NCI-H2171 treated with DMSO at 0.1 percent for 48 hours (cell line): ENCODE results near the gene E2F3.

Experiments used
- DNase-seq: peaks from one replicate; lab custom pipeline; 2025; lab: John Stamatoyannopoulos, UW

The E2F3 gene

GRCh38 chr6:20402342-20403069 is 827 bp downstream of the E2F3 start:
- peak; percentile 68 for DNase-seq

DNA sequence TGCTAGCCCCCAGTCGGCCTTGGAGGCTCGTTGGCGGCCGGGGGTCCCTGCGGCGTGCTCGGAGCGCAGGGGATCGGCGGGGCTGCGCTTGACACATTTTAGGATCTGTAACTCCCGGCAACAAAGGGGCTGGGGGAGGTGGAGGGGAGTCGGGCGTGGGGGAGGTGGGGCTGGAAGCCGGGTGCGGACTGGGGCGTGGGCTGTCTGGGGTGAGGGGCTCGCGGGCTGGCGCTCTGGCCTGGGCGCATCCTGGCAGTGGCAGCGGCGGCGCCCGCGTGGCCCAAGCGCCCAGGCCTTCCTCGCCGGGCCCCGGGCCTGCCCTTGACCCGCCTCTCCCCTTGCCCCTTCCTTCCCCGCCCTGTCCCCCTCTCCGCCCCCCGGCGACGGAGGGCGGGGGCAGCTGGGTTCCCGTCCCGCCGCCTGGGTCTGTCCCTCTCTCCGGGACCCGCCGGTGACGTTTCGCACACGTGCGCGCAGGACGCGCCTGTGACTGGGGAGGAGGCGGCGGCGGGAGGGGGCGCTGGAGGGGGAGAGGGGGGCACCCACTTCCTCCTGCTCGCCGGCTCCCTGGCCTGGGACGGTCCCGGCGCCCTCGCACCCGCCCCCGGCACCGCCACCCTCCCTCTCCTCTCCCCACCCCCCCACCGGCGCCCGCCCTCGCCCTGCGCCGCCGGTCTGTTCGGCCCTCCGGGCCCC is 1.5 kb downstream of the E2F3 start:
- DNase-seq, result peak; percentile 78

DNA sequence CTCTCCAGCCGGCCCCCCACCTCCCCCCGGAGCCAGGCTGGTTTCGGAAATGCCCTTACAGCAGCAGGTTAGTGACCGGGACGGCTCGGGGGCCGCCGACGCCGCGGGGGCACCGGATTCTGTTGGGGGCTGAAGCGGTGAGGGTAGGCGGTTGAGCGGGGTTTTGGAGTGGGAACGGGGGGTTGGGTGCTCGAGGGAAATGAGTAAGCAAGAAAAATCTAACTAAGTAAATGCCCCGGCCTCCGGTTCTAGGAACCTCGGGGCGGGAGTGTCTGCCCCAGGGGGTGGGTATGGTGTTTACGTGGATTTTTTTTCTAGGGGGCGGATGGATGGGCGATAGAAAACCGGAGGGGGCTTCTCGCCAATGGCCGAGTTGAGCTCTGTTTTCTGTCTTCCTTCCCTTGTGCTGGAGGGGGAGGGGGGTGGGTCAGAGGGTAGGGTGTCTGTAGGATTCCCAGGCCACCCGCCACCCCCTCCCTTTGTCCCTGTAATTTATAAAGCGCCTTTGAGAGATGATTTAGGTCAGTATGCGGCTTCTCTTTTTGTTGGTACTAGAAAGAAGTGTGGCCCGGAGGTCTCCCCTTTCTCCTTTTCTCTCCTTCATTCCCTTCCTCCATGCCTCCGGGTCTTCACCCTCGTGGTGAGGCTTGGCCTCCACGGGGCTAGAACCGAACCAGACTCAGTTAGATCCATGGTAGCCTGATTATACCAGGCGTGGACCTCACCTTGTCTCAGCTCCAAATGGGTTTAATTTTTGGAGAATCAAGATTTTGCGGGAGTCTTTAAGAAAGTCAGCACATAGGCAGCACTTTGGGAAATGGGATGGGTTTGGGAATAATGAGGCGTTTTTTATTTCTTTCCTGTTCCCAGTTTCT is 2.3 kb downstream of the E2F3 start:
- DNase-seq, result peak; percentile 52

DNA sequence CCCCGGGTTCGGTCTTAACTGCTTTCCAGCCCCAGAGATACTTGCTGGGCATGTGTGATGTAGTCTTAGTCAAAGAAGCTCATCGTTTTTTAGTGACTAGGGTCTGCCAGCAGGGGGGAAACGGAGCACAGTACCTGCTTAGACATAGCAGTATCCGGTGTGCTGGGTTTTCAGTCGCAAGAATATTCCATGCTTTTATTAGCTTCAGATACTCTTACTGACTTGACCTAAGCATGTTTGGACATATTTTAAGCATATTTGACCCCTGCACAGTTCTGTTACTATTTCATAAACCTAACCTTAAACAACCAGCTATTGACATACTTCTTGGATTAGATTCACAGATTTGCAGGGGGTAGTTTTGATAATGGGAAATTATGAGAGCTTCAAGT is 3.0 kb downstream of the E2F3 start:
- DNase-seq, result peak; percentile 93

DNA sequence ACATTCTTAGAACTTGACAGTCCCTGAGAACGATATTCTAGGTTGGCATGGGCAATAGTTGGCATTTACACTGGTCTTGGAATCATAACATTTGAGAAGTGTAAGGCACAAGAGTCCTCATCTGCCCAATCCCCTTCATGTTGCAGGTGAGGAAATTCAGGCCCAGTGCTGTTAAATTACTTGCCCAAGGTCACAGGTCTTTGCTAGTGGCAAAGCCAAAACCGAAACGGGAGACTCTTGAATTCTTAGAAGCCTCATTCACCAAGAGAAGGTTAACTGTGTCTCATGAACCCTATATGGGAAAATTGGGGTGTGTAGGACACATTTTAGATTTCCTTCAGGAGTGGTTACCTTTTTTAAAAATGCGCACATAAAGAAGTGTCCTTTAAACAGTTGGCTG is 7.2 kb downstream of the E2F3 start:
- no peak for DNase-seq

GRCh38 chr6:20409427-20409971 is 7.8 kb downstream of the E2F3 start:
- DNase-seq, result no peak

GRCh38 chr6:20411544-20411943 is 9.9 kb downstream of the E2F3 start:
- DNase-seq, result no peak

DNA sequence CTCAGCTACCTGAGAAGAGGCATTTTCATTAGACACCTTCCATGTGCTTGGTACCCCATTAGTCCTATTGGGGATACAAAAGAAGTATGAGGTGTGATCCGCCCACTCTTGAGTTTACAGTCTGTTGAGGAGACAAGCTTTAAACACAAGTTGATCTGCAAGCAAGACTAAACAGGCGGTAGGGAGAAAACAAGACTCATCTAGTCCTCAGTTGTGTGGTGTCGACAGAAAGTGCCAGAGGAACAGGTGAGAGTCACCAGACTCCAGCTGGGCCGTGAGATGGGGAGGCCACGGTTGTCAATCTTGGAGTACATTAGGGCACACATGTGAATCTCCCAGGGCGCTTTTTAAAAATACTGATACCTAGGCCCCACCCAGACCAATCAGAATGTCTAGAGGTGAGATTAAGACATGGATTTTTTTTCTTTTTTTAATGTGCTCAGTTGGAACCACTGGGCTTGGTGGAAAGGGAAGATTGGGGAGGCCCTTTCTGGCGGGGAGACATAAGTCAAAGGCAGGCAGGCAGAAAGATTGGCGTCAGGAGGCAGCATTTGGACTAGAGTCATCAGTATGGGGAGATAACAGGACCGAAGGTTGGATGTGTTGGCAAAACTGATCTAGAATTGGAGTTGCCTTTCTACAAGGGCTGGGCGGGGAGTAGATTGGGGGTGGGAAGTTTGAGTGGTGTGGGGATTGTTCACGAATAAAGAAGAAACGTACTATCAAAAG is 10.4 kb downstream of the E2F3 start:
- DNase-seq, result no peak

GRCh38 chr6:20412682-20413073 is 11.0 kb downstream of the E2F3 start:
- DNase-seq, result no peak

DNA sequence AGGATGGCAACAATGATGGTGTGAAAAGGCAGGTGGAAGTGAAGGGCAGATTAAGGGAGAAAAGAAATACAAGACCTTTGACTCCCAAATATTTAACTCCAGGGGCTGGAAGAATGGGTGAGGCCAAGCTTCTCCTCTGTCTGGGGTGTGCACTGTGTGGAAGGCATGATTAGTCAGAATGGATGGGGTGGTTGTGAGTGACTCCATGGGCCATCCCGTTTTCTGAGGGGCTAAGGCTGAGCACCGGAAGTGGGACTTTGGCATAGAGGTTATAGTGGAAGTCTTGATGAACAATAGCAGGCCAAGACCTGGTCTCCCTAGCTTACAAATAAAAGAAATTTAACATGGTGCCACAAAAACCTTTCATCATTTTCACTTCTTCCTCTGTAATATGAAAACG is 12.1 kb downstream of the E2F3 start:
- no peak for DNase-seq

- DNase-seq, result no peak
Observed at GRCh38 chr6:20414711-20415110, 13.0 kb downstream of the E2F3 start.

- no peak for DNase-seq
Observed at GRCh38 chr6:20415304-20415703, 13.6 kb downstream of the E2F3 start.

GRCh38 chr6:20415712-20416454 is 14.2 kb downstream of the E2F3 start:
- DNase-seq, result no peak

DNA sequence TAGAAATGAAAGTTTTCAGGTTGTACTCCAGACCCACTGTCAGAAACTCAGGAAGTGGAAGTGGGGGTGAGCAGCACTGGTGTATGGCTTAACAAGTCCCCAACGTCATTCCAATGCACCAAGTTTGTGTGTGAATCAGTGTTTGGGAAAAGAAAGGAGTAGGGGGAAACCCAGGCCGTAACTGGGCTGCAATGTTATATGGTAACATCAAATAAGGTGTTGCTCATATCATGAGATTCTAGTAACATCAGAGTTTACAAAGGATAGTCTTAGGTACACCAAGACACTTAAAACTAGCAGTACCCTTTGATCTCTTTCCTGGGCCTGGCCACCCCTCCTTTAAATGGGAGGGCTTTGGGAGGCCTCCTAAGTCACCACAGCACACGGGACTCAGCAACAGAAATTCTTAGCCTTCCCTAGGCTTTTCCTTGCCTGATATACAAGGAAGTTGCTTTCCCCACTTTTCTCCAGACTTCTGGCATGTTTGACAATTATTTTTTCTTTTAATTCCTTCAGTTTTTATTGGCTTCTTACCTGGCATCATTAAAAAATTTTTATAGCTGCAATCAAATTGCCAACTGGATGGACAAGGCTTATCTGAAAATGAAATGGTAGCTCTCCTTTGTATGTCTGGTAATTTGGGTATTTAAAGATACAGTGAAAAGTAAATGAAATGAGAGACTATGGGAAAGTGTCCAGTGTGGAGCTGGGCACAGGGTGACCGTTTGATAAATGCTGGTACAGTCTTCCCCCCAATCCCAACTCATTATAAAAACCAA is 15.1 kb downstream of the E2F3 start:
- no peak for DNase-seq

- DNase-seq, result no peak
Observed at GRCh38 chr6:20417819-20418218, 16.1 kb downstream of the E2F3 start.

DNA sequence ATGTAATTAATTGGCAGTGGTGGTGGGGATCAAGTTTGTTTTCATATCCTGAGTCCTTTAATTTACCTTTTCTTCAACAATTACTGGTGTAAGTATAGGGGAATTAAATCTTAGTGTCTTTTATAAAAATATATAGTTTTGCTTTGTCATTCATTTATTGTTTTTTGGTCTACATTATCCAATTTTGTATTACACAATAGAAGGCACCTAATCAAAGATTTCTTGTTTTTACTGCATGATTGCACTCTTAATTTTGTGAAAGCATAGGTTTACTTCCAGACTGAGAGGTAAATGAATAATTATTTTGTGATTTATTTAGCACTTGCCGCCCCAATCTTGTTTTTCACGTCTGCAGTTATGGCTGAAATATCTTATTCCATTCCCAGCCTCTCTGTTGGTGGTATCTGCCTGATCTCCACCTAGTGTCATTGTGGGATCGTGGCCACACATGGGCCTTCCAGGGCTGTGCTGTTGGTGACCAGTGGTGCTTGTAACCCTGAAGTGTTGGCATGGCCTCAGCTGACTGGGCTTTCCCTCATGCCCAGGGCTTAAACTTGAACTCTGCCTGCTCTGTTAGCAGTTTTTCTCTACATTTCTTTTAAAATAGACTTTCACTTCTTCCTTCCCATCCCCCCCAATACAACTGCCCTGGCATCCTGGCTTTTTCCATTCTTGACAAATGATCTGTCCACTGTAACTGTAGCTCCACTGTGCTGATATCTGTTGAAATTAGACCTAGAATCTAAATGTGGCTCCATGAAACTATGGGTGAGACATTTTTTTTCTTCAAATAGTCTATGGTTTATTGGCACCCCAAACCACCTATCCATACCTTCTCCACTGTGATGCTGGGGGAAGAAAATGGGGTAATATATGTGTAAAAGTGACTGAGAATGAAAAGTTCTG is 24.8 kb downstream of the E2F3 start:
- no peak for DNase-seq

DNA sequence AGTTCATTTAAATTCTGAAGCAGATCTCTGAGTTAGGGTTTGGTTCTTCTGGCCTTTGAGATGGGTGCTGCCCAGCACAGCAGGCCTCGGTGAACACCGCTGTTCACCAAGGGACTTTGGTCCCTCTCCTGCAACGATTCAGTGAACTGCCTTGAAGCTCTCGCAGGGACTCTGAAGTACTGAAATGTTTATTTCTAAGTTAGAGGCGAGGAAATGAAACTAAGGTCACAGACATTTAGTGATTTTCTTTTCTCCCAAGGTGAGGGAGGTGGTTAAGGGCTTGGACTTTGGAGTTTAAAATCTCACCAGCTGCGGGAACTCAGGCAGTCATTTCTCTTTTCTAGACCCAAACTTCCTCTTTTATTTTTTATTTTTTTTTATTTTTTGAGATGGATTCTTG is 26.2 kb downstream of the E2F3 start:
- no peak for DNase-seq

- peak; percentile 91 for DNase-seq
Observed at GRCh38 chr6:20432692-20433091, 31.0 kb downstream of the E2F3 start.

- peak; percentile 82 for DNase-seq
Observed at GRCh38 chr6:20433321-20433720, 31.6 kb downstream of the E2F3 start.
